Activated CD8-positive, alpha-beta memory T cell treated with anti-CD3 and anti-CD28 coated beads for 4 hours (primary cell): ENCODE data around the gene ADGRF3.
"Not testable (repeated sequence)": the region's sequence is repeated elsewhere in the genome, so short reads cannot be mapped to it uniquely, and the experiment has no call there.

Experiments used
- DNase-seq, 2 donors: peaks; one replicate each; pipeline ENCODE4 v3.0.0-alpha.2; 2020; ENCODE audit warnings: low read depth in 2 of 2

ADGRF3 gene

GRCh38 chr2:26351375-26352090, 4.9 kb upstream of the ADGRF3 start:
- no peak for DNase-seq

DNA sequence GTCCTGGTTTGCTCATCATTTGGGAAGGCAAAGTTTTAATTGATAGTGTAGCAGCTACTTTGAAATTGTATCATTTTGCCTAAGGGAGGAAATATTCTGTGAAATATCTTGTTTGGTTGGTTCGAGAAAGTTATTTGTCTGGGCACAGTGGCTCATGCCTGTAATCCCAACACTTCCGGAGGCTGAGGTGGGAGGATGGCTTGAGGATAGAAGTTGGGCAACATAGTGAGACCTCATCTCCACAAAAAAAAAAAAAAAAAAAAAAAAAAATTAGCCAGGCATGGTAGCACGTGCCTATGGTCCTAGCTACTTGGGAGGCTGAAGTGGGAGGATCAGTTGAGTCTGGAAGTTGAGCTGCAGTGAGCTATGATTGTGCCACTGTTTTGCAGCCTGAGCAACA, 3.1 kb upstream of the ADGRF3 start:
- DNase-seq: no peak

GRCh38 chr2:26347286-26347865, 787 bp upstream of the ADGRF3 start:
- no peak for DNase-seq

DNA sequence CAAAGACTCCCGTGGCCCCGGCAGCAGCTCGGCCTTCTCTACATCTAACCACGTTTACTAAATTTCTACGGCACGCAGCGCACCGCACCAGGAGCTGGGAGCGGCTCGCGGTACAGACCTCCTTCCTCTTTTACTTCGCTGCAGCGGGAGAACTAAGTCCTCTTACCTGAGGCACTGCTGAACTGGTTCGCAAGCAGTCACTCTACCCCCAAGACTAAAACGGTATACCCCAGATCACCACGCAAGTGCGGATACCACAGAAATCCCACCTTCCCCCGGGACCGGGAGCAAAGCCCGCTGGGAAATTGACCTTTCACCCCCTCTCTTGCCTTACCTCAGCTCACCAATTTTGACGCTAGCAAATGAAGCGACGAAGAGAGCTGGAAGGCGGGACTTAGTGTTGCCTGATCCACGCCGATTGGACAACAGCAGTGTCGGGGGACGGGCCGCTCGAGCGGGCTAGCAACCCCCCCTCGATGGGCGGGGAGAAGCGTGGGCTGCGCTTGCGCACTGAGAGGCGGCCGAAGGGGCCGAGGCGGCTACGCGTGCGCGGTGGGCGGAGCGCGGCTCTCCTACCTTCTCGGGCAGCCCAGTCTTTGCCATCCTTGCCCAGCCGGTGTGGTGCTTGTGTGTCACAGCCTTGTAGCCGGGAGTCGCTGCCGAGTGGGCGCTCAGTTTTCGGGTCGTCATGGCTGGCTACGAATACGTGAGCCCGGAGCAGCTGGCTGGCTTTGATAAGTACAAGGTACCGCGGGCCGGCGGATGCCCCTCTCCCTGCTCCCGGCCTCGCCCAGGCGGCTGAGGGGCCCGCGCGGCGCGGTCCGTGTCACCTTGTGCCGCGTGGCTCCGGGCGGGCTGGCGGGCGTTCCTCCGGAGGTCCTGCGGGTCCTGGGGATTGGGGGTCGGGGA, 790 bp downstream of the ADGRF3 start, which contains the start of gene SELENOI:
TSS of gene SELENOI (plus strand) at position 599 of the 909 bp plus-strand sequence. CDS start at position 689, 90 bp downstream.
- DNase-seq: peak; percentile 98 to 99

- DNase-seq: no peak
These were observed 1.4 kb downstream of the ADGRF3 start for GRCh38 chr2:26345283-26345544.

GRCh38 chr2:26344581-26345282, 1.9 kb downstream of the ADGRF3 start:
- DNase-seq: no peak

GRCh38 chr2:26340831-26341230, 5.8 kb downstream of the ADGRF3 start:
- DNase-seq: no peak

GRCh38 chr2:26337298-26337697, 9.3 kb downstream of the ADGRF3 start:
- no peak for DNase-seq

DNA sequence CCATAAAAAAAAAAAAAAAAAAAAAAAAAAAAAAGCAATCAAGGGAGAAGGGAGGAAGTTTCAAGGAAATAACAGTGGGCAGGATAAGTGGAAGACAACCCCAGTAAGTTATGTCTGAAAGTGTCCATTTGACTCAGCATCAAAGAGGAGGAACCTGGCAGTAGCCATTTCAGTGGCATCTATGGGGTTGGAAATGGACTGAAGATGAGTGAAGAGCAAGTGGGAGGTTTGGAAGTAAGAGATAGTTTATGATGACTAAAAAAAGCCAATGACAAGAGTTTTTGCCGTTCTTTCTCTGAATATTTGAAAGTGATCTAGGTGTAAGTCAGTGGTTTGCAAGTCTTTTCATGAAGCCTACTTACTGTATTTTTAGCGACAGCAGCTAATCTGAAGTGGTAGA, 9.9 kb downstream of the ADGRF3 start:
- DNase-seq: no peak

- DNase-seq: no peak
These were observed 11.4 kb downstream of the ADGRF3 start for GRCh38 chr2:26335231-26335630.

GRCh38 chr2:26333293-26333692, 13.3 kb downstream of the ADGRF3 start:
- no peak for DNase-seq

GRCh38 chr2:26331321-26331720, 15.3 kb downstream of the ADGRF3 start:
- DNase-seq: not testable (repeated sequence)

- no peak for DNase-seq
These were observed 16.0 kb downstream of the ADGRF3 start for GRCh38 chr2:26330604-26331003.

DNA sequence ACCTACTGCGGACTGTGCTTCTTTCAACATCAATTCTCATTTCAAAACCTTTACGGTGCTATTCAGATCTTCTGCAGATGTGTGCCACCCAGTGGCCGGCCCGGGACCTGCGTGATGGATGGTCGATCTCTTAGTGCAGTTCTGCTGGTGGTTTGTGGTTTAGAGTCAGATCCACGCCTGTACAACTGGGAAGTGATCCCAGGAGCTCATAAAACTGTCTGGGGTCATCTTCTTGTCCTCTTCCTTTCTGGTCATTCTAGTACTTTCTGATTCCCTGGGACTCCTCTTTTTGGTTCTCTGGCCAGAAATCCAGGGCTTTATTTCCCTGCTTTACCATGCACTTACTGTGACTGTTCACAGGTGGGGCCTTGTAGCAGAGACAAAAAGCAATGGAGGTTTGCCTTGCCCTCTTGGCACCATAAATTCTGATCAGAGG, 16.5 kb downstream of the ADGRF3 start:
- DNase-seq: peak; percentile 65 to 70

- DNase-seq: not testable (repeated sequence)
These were observed 17.5 kb downstream of the ADGRF3 start for GRCh38 chr2:26329083-26329482.

GRCh38 chr2:26327291-26328272, 19.0 kb downstream of the ADGRF3 start:
- DNase-seq: no peak

DNA sequence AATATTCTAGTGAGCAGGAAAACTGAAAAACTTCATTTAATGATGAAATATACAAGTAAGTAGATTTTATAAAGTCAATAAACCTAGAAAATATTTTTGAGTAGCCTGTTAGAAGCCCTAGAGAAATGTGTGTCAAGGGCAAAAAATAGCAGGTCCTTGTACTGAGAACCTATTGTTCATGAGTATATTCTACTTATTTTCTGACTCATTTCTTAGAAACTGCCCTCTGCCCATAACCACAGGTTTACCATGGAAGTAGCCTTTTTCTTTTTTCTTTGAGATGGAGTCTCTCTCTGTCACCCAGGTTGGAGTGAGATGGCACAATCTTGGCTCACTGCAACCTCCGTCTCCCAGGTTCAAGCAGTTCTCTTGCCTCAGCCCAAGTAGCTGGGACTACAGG, 20.1 kb downstream of the ADGRF3 start:
- no peak for DNase-seq

- no peak for DNase-seq
These were observed 20.7 kb downstream of the ADGRF3 start for GRCh38 chr2:26325851-26326250.

DNA sequence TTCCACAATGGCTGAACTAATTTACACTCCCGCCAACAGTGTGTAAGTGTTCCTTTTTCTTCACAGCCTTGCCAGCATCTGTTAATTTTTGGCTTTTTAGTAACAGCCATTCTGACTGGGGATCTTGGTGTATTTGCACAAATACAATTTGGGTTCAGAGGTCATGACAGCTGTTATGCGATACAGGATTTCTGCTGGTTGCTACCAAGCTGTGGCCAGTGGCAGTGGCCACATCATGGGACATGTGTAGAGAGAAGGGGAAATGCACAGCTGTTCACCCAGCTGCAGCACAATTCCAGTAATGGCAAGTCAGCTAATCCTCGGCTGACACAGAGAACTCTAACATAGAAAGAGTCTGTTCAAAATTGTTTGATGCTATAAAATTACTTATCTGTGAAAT, 21.7 kb downstream of the ADGRF3 start:
- DNase-seq: no peak

- DNase-seq: not testable (repeated sequence)
These were observed 22.1 kb downstream of the ADGRF3 start for GRCh38 chr2:26324479-26324878.

GRCh38 chr2:26318950-26319349, 27.6 kb downstream of the ADGRF3 start:
- DNase-seq: no peak
